Liver (tissue), 9 donors: ENCODE data around the gene PRKCD. TPM values are rescaled to one million over a fixed set of nuclear protein-coding genes. Genes with fewer than 3 reads are reported as not detected.
A peak's percentile ranks its signal among the peaks of the same experiment; 100 is the strongest.

Source experiments
- DNase-seq: peaks from one replicate; pipeline ENCODE4 v3.0.0-alpha.2; 2017; ENCODE audit warnings: low spot score
- H3K27ac ChIP-seq, 2 donors: one replicate each; pipeline ENCODE4 v1.7.0; 2013; ENCODE audit warnings: inconsistent platforms in 2 of 2, low read length in 2 of 2, control low read depth in 1 of 2, low read depth in 1 of 2, mild to moderate bottlenecking in 1 of 2
- H3K27me3 ChIP-seq, 4 donors: one replicate each; pipeline versions ENCODE4 v1.6.1 to v1.7.0; 2013; ENCODE audit warnings: low read length in 3 of 4, inconsistent platforms in 1 of 4, mild to moderate bottlenecking in 1 of 4, moderate library complexity in 1 of 4; ENCODE audit not compliant: control insufficient read depth in 4 of 4, insufficient read depth in 4 of 4
- H3K36me3 ChIP-seq, 4 donors: one replicate each; pipeline versions ENCODE4 v1.6.1 to v1.7.0; 2013; ENCODE audit warnings: low read length in 3 of 4, mild to moderate bottlenecking in 3 of 4, low read depth in 1 of 4, moderate library complexity in 1 of 4; ENCODE audit not compliant: control insufficient read depth in 4 of 4, insufficient read depth in 3 of 4
- H3K4me1 ChIP-seq, 4 donors: one replicate each; pipeline versions ENCODE4 v1.6.1 to v1.7.0; 2013; ENCODE audit warnings: low read length in 3 of 4, mild to moderate bottlenecking in 3 of 4, moderate library complexity in 1 of 4; ENCODE audit not compliant: control insufficient read depth in 4 of 4, insufficient read depth in 4 of 4
- H3K4me3 ChIP-seq, 3 donors: one replicate each; pipeline versions ENCODE4 v1.6.1 to v1.7.0; 2013; ENCODE audit warnings: low read length in 3 of 3, control low read depth in 1 of 3, low read depth in 1 of 3, mild to moderate bottlenecking in 1 of 3
- H3K9ac ChIP-seq, 2 donors: one replicate each; pipeline ENCODE4 v1.7.0; 2013; ENCODE audit warnings: low read length in 2 of 2, mild to moderate bottlenecking in 2 of 2, moderate library complexity in 2 of 2, control low read depth in 1 of 2, low read depth in 1 of 2
- H3K9me3 ChIP-seq, 4 donors: one replicate each; pipeline versions ENCODE4 v1.6.1 to v1.7.0; 2013; ENCODE audit warnings: low read length in 3 of 4; ENCODE audit not compliant: control insufficient read depth in 4 of 4
- ATF3 ChIP-seq: IDR thresholded peaks from 2 replicates; pipeline ENCODE4 v1.6.1; 2016; ENCODE audit warnings: antibody characterized with exemption
- EGR1 ChIP-seq, 2 donors: IDR thresholded peaks; 2 replicates each; pipeline ENCODE4 v1.6.1; 2016 to 2018; ENCODE audit warnings: antibody characterized with exemption in 2 of 2, low read depth in 2 of 2
- FOXA1 ChIP-seq: IDR thresholded peaks from 2 replicates; pipeline ENCODE4 v1.6.1; 2016; ENCODE audit warnings: antibody characterized with exemption
- FOXA2 ChIP-seq: IDR thresholded peaks from 2 replicates; pipeline ENCODE4 v1.6.1; 2016; ENCODE audit warnings: antibody characterized with exemption
- GABPA ChIP-seq, 2 donors: IDR thresholded peaks in 1 of 2; conservative IDR thresholded peaks in 1 of 2; 2 replicates each; pipeline ENCODE4 v1.6.1; 2016; ENCODE audit warnings: antibody characterized with exemption in 2 of 2, mild to moderate bottlenecking in 1 of 2, moderate library complexity in 1 of 2
- HNF4A ChIP-seq, 2 donors: conservative IDR thresholded peaks; 2 replicates each; pipeline ENCODE4 v1.6.1; 2016; ENCODE audit warnings: antibody characterized with exemption in 2 of 2, mild to moderate bottlenecking in 2 of 2
- HNF4G ChIP-seq: IDR thresholded peaks from 2 replicates; pipeline ENCODE4 v1.6.1; 2016; ENCODE audit warnings: antibody characterized with exemption
- JUND ChIP-seq, 2 donors: IDR thresholded peaks; 2 replicates each; pipeline ENCODE4 v1.6.1; 2016; ENCODE audit warnings: antibody characterized with exemption in 2 of 2
- MAX ChIP-seq: IDR thresholded peaks from 2 replicates; pipeline ENCODE4 v1.6.1; 2016; ENCODE audit warnings: antibody characterized with exemption
- NR2F2 ChIP-seq: IDR thresholded peaks from 2 replicates; pipeline ENCODE4 v1.6.1; 2016; ENCODE audit warnings: antibody characterized with exemption
- RAD21 ChIP-seq, 2 donors: IDR thresholded peaks; 2 replicates each; pipeline ENCODE4 v1.6.1; 2016; ENCODE audit warnings: antibody characterized with exemption in 2 of 2, mild to moderate bottlenecking in 2 of 2
- REST ChIP-seq: IDR thresholded peaks from 2 replicates; pipeline ENCODE4 v1.6.1; 2016; ENCODE audit warnings: antibody characterized with exemption, mild to moderate bottlenecking
- RXRA ChIP-seq, 2 donors: IDR thresholded peaks; 2 replicates each; pipeline ENCODE4 v1.6.1; 2017 to 2018; ENCODE audit warnings: antibody characterized with exemption in 2 of 2, mild to moderate bottlenecking in 1 of 2
- SP1 ChIP-seq: IDR thresholded peaks from 2 replicates; pipeline ENCODE4 v1.6.1; 2018; ENCODE audit warnings: antibody characterized with exemption, mild to moderate bottlenecking
- TAF1 ChIP-seq: conservative IDR thresholded peaks from 2 replicates; pipeline ENCODE4 v1.6.1; 2016; ENCODE audit warnings: antibody characterized with exemption, mild to moderate bottlenecking
- YY1 ChIP-seq: IDR thresholded peaks from 2 replicates; pipeline ENCODE4 v1.6.1; 2016; ENCODE audit warnings: antibody characterized with exemption, mild to moderate bottlenecking
- ZBTB33 ChIP-seq: IDR thresholded peaks from 2 replicates; pipeline ENCODE4 v1.6.1; 2016; ENCODE audit warnings: antibody characterized with exemption
- WGBS: extraction: QIAGEN DNeasy Blood & Tissue Kit; methylation state at CpG from one replicate; pipeline ENCODE4 v1.1.7; 2013; 5-methylcytosine and 5-hydroxymethylcytosine counted together
- polyA plus RNA-seq, 2 donors: library from polyadenylated mRNA; stranded (reverse) in 1 of 2; unstranded in 1 of 2; fragments of 200-250 nt in 1 of 2; fragments of >200 nt in 1 of 2; fragmentation: Nextera tagmentation in 1 of 2; extraction: Ambion mirVana in 1 of 2; gene quantifications; one replicate each; pipeline versions ENCODE4 v1.2.1 to v1.2.3, GENCODE V29; 2013 to 2015
- total RNA-seq, 2 donors: library from RNA; depleted of rRNA; stranded (reverse); fragments of >200 nt; gene quantifications; one replicate each; pipeline ENCODE4 v1.2.3, GENCODE V29; 2014
- TF ChIP-seq, protein P1 (sequence below): fragments of 150-350 bp; IDR thresholded peaks from 2 replicates; pipeline ENCODE4 v1.5.1; 2017; ENCODE audit warnings: improper control_type of control experiment, low read depth, low read length; ENCODE audit not compliant: missing input control
- donor health status: healthy.
- donor health status: healthy.
- donor health status: healthy.
- donor health status: healthy.
- donor health status: healthy.

Gene PRKCD
- total and polyA plus RNA-seq, 4 donors, result 3.1 to 7.3 (median 3.4) TPM

DNA sequence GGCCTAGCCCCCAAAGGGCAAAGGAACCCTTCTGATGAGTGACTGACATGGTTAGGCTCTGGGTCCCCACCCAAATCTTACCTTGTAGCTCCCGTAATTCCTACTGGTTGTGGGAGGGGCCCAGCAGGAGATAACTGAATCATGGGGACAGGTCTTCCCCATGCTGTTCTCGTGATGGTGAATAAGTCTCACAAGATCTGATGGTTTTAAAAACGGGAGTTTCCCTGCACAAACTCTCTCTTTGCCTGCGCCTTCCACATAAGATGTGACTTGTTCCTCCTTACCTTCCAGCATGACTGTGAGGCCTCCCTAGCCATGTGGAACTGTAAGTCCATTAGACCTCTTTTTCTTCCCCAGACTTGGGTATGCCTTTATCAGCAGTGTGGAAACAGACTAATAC is 77.9 kb downstream of the PRKCD start:
- Histone ChIP-seq H3K4me1 (peaks cover 20 to 24% (median 22%) of the 10 kb centered on the region in 4 donors), H3K27ac (peak overlapping the region in 1 of 2 donors; percentile 21), H3K4me3 (no peak overlapping the region), H3K9ac (no peak overlapping the region), H3K9me3 (no peaks in the 10 kb centered on the region), H3K27me3 (no peaks in the 10 kb centered on the region), H3K36me3 (peaks cover 0 to 14% (median 5%) of the 10 kb centered on the region in 4 donors)
- TF ChIP-seq RAD21 (IDR thresholded peaks at IDR 0.05) (no peak), MAX (no peak)
- no peak for DNase-seq
- 92% methylated on average over 4 of the region's 4 CpGs for WGBS

GRCh38 chr3:53239800-53240199 is 78.8 kb downstream of the PRKCD start:
- no peak for DNase-seq
- Histone ChIP-seq H3K27me3 (no peaks in the 10 kb centered on the region), H3K9ac (no peak overlapping the region), H3K4me1 (peaks cover 20 to 24% (median 22%) of the 10 kb centered on the region in 4 donors), H3K4me3 (no peak overlapping the region), H3K9me3 (no peaks in the 10 kb centered on the region), H3K27ac (no peak overlapping the region), H3K36me3 (peaks cover 0 to 12% (median 2%) of the 10 kb centered on the region in 4 donors)
- 84% methylated on average over 5 of the region's 5 CpGs for WGBS
- TF ChIP-seq MAX, result no peak
- no peak for TF ChIP-seq HNF4A (conservative IDR thresholded peaks at IDR 0.05)
- no peak for TF ChIP-seq RXRA (IDR thresholded peaks at IDR 0.05)
- TF ChIP-seq YY1, result no peak
- no peak for TF ChIP-seq JUND (IDR thresholded peaks at IDR 0.05)
- TF ChIP-seq GABPA (IDR thresholded peaks at IDR 0.05 in 1 of 2, conservative IDR thresholded peaks at IDR 0.05 in 1 of 2), result no peak
- no peak for TF ChIP-seq RAD21 (IDR thresholded peaks at IDR 0.05)
- TF ChIP-seq SP1, result no peak
- no peak for TF ChIP-seq EGR1 (IDR thresholded peaks at IDR 0.05; ENCODE audit: low read depth in 2 of 2)
- TF ChIP-seq TAF1, result no peak
- no peak for TF ChIP-seq NR2F2
- TF ChIP-seq ZBTB33, result no peak
- no peak for TF ChIP-seq HNF4G
- no peak for TF ChIP-seq FOXA2
- TF ChIP-seq REST, result no peak
- TF ChIP-seq, protein P1, sequence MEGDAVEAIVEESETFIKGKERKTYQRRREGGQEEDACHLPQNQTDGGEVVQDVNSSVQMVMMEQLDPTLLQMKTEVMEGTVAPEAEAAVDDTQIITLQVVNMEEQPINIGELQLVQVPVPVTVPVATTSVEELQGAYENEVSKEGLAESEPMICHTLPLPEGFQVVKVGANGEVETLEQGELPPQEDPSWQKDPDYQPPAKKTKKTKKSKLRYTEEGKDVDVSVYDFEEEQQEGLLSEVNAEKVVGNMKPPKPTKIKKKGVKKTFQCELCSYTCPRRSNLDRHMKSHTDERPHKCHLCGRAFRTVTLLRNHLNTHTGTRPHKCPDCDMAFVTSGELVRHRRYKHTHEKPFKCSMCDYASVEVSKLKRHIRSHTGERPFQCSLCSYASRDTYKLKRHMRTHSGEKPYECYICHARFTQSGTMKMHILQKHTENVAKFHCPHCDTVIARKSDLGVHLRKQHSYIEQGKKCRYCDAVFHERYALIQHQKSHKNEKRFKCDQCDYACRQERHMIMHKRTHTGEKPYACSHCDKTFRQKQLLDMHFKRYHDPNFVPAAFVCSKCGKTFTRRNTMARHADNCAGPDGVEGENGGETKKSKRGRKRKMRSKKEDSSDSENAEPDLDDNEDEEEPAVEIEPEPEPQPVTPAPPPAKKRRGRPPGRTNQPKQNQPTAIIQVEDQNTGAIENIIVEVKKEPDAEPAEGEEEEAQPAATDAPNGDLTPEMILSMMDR, result no peak
- no peak for TF ChIP-seq ATF3
- TF ChIP-seq FOXA1, result no peak
